Type B pancreatic cell (in vitro differentiated cells): ENCODE results near the gene FAM124A. TPM values are rescaled to one million over a fixed set of nuclear protein-coding genes. Genes with fewer than 3 reads are reported as not detected.

Experiments used
- DNase-seq: peaks from one replicate; pipeline ENCODE4 v3.0.0; 2021; ENCODE audit warnings: mixed read lengths; ENCODE audit not compliant: unreplicated experiment; ENCODE audit errors: extremely low spot score
- H3K27ac Mint-ChIP-seq: 2 replicates; pipeline ENCODE4 v1.8.0; 2021; ENCODE audit warnings: mild to moderate bottlenecking, mixed read lengths
- H3K27me3 Mint-ChIP-seq: 2 replicates; pipeline ENCODE4 v1.8.0; 2021; ENCODE audit warnings: mixed read lengths
- H3K36me3 Mint-ChIP-seq: 2 replicates; pipeline ENCODE4 v1.8.0; 2021; ENCODE audit warnings: mixed read lengths
- H3K4me1 Mint-ChIP-seq: one replicate; pipeline ENCODE4 v1.8.0; 2021; ENCODE audit warnings: mixed read lengths; ENCODE audit not compliant: unreplicated experiment
- H3K4me3 Mint-ChIP-seq: 2 replicates; pipeline ENCODE4 v1.8.0; 2021; ENCODE audit warnings: mild to moderate bottlenecking, mixed read lengths
- H3K9me3 Mint-ChIP-seq: 2 replicates; pipeline ENCODE4 v1.8.0; 2021; ENCODE audit warnings: mixed read lengths
- CTCF ChIP-seq: fragments of 200-600 bp; sonication (generic); conservative IDR thresholded peaks from 2 replicates; pipeline ENCODE4 v1.5.0; 2021; ENCODE audit warnings: antibody characterized with exemption, mild to moderate bottlenecking
- total RNA-seq: library from RNA; stranded (reverse); gene quantifications from 2 replicates; pipeline ENCODE4 v1.2.1, GENCODE V29; 2021; ENCODE audit warnings: low replicate concordance

Gene FAM124A
- total RNA-seq, 1 donor from 2014 or later = 4.5 TPM

GRCh38 chr13:51311231-51311630, 89.0 kb downstream of the FAM124A start:
- Mint-ChIP-seq H3K27ac (no peak overlapping the region), H3K4me1 (peaks cover 12% of the 10 kb centered on the region), H3K27me3 (peaks cover 3% of the 10 kb centered on the region), H3K36me3 (no peaks in the 10 kb centered on the region), H3K4me3 (no peak overlapping the region), H3K9me3 (no peaks in the 10 kb centered on the region)
- no peak for DNase-seq
- TF ChIP-seq CTCF = no peak

DNA sequence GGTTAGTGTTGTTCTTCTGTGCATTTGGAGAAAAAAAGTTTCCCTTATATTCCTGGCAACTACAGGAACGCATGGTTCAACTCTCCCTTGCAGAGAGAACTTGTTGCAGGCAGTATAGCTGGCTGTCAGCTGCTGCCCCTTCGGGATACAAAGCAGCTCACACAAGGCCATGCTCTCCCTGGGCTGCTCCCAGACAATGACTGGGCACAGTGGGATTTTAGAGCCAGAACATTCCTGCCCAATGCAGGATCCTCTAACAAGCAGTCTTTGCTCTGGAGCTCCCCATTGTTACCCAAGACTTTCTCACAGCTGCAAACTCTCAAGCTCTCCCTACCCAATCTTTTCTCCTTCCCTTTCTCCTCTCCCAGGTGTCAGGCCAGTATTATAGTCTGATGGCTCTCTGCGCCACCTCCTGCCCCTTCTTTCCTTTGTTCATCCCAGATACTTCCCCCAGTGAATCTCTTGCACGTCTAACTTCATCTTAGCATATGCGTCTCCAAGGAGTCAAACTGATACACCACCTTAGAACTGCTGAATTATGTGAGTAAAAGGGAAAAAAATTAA, 89.8 kb downstream of the FAM124A start:
- no peak for DNase-seq
- H3K36me3 Mint-ChIP-seq = no peaks in the 10 kb centered on the region
- H3K9me3 Mint-ChIP-seq = no peaks in the 10 kb centered on the region
- H3K27me3 Mint-ChIP-seq = peaks cover 3% of the 10 kb centered on the region
- H3K27ac Mint-ChIP-seq = no peak overlapping the region
- TF ChIP-seq CTCF = no peak
- no peak overlapping the region for H3K4me3 Mint-ChIP-seq
- peaks cover 12% of the 10 kb centered on the region for H3K4me1 Mint-ChIP-seq

- Mint-ChIP-seq H3K4me3 (no peak overlapping the region), H3K9me3 (no peaks in the 10 kb centered on the region), H3K36me3 (no peaks in the 10 kb centered on the region), H3K27ac (no peak overlapping the region), H3K4me1 (peaks cover 12% of the 10 kb centered on the region), H3K27me3 (peaks cover 3% of the 10 kb centered on the region)
- no peak for DNase-seq
- no peak for TF ChIP-seq CTCF
Observed at GRCh38 chr13:51313619-51314018, 91.4 kb downstream of the FAM124A start.

GRCh38 chr13:51317262-51317661, 95.1 kb downstream of the FAM124A start:
- DNase-seq = no peak
- H3K4me1 Mint-ChIP-seq = peaks cover 9% of the 10 kb centered on the region
- no peaks in the 10 kb centered on the region for H3K27me3 Mint-ChIP-seq
- no peaks in the 10 kb centered on the region for H3K9me3 Mint-ChIP-seq
- H3K27ac Mint-ChIP-seq = no peak overlapping the region
- no peak for TF ChIP-seq CTCF
- H3K4me3 Mint-ChIP-seq = no peak overlapping the region
- no peaks in the 10 kb centered on the region for H3K36me3 Mint-ChIP-seq

- no peak for TF ChIP-seq CTCF
- no peaks in the 10 kb centered on the region for H3K27me3 Mint-ChIP-seq
- no peaks in the 10 kb centered on the region for H3K9me3 Mint-ChIP-seq
- H3K36me3 Mint-ChIP-seq = no peaks in the 10 kb centered on the region
- no peak overlapping the region for H3K4me3 Mint-ChIP-seq
- H3K27ac Mint-ChIP-seq = no peak overlapping the region
- peaks cover 9% of the 10 kb centered on the region for H3K4me1 Mint-ChIP-seq
- DNase-seq = no peak
Observed at GRCh38 chr13:51318015-51318414, 95.8 kb downstream of the FAM124A start.

GRCh38 chr13:51318876-51319275, 96.7 kb downstream of the FAM124A start:
- TF ChIP-seq CTCF = no peak
- no peaks in the 10 kb centered on the region for H3K9me3 Mint-ChIP-seq
- H3K4me1 Mint-ChIP-seq = peaks cover 9% of the 10 kb centered on the region
- no peak overlapping the region for H3K4me3 Mint-ChIP-seq
- no peak for DNase-seq
- no peaks in the 10 kb centered on the region for H3K27me3 Mint-ChIP-seq
- H3K27ac Mint-ChIP-seq = no peak overlapping the region
- no peaks in the 10 kb centered on the region for H3K36me3 Mint-ChIP-seq
